ENCODE measurements around the gene LMTK2.

Gene LMTK2

GRCh38 chr7:98203261-98203963 lies 96.8 kb downstream of the LMTK2 start:
- no peak overlapping the region for H3K4me3 ChIP-seq (ENCODE audit: low read depth, low read length)
- no peak for DNase-seq
- no peaks in the 10 kb centered on the region for H3K27me3 ChIP-seq (ENCODE audit: insufficient read depth, low read depth, severe bottlenecking)
- no peak overlapping the region for H3K27ac ChIP-seq
- no peak for TF ChIP-seq CTCF (IDR thresholded peaks at IDR 0.05; ENCODE audit: low read depth, low read length)
- no peaks in the 10 kb centered on the region for H3K9me3 ChIP-seq (ENCODE audit: severe bottlenecking)
- peaks cover 20% of the 10 kb centered on the region for H3K36me3 ChIP-seq

DNA sequence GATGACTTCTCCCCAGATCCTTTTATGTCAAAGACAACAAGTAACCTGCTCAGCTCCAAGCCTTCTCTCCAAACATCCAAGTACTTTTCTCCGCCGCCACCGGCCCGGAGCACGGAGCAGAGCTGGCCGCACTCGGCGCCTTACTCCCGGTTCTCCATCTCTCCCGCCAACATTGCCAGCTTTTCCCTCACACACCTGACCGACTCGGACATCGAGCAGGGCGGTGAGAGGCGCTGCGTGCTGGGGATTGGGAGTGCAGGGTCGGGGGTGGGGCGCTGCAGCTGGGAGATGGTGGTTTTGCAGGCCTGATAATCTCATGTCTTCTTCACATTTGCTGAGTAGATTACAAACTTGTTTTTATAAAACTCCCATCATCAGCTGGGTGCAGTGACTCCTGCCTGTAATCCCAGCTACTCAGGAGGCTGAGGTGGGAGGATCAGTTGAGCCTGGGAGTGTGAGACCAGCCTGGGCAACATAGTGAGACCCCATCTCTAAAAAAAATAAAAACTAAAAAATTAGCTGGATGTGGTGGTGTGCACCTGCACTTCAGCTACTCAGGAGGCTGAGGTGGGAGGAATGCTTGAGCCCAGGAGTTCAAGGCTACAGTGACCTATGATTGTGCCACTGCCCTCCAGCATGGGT lies 97.4 kb downstream of the LMTK2 start:
- H3K27ac ChIP-seq = no peak overlapping the region
- peaks cover 20% of the 10 kb centered on the region for H3K36me3 ChIP-seq
- H3K4me3 ChIP-seq (ENCODE audit: low read depth, low read length) = no peak overlapping the region

GRCh38 chr7:98204670-98205069 lies 98.0 kb downstream of the LMTK2 start:
- TF ChIP-seq CTCF (IDR thresholded peaks at IDR 0.05; ENCODE audit: low read depth, low read length) = no peak
- no peak overlapping the region for H3K4me3 ChIP-seq (ENCODE audit: low read depth, low read length)
- no peaks in the 10 kb centered on the region for H3K27me3 ChIP-seq (ENCODE audit: insufficient read depth, low read depth, severe bottlenecking)
- H3K36me3 ChIP-seq = peaks cover 20% of the 10 kb centered on the region
- no peak for DNase-seq
- no peaks in the 10 kb centered on the region for H3K9me3 ChIP-seq (ENCODE audit: severe bottlenecking)
- no peak overlapping the region for H3K27ac ChIP-seq

More for the DNA sequence above, 97.4 kb downstream of the LMTK2 start:
- Histone ChIP-seq H3K27me3 (ENCODE audit: insufficient read depth, low read depth, severe bottlenecking) (no peaks in the 10 kb centered on the region), H3K9me3 (ENCODE audit: severe bottlenecking) (no peaks in the 10 kb centered on the region)
- no peak for DNase-seq
- no peak for TF ChIP-seq CTCF (IDR thresholded peaks at IDR 0.05; ENCODE audit: low read depth, low read length)

GRCh38 chr7:98205162-98205845 lies 98.6 kb downstream of the LMTK2 start:
- peaks cover 20% of the 10 kb centered on the region for H3K36me3 ChIP-seq

More at GRCh38 chr7:98205162-98205845, 98.6 kb downstream of the LMTK2 start:
- H3K9me3 ChIP-seq (ENCODE audit: severe bottlenecking) = no peaks in the 10 kb centered on the region
- TF ChIP-seq CTCF (IDR thresholded peaks at IDR 0.05; ENCODE audit: low read depth, low read length) = no peak
- H3K4me3 ChIP-seq (ENCODE audit: low read depth, low read length) = no peak overlapping the region
- H3K27me3 ChIP-seq (ENCODE audit: insufficient read depth, low read depth, severe bottlenecking) = no peaks in the 10 kb centered on the region
- DNase-seq = no peak
- no peak overlapping the region for H3K27ac ChIP-seq

All from WERI-Rb-1 (cell line).